Neural progenitor cell (in vitro differentiated cells): ENCODE results near the gene KIAA0825. TPM values are rescaled to one million over a fixed set of nuclear protein-coding genes. Genes with fewer than 3 reads are reported as not detected.
"Not testable (repeated sequence)": the region's sequence is repeated elsewhere in the genome, so short reads cannot be mapped to it uniquely, and the experiment has no call there.

Experiments used
- DNase-seq: peaks from one replicate; pipeline ENCODE4 v3.0.0-alpha.2; 2016; ENCODE audit warnings: low spot score
- H2AFZ ChIP-seq: fragments of 200-600 bp; sonication (generic); replicated peaks from 2 replicates; pipeline ENCODE4 v1.6.1; 2016; ENCODE audit warnings: antibody characterized with exemption
- H3F3A ChIP-seq: fragments of 200-600 bp; sonication (generic); 2 replicates; pipeline ENCODE4 v1.6.1; 2016; ENCODE audit warnings: antibody characterized with exemption, low read depth
- H3K27ac ChIP-seq: fragments of 200-600 bp; sonication (generic); 2 replicates; pipeline ENCODE4 v1.5.1; 2016; ENCODE audit warnings: mild to moderate bottlenecking
- H3K27me3 ChIP-seq: fragments of 200-600 bp; sonication (generic); 2 replicates; pipeline ENCODE4 v1.6.1; 2016; ENCODE audit warnings: mild to moderate bottlenecking, moderate library complexity
- H3K36me3 ChIP-seq: fragments of 200-600 bp; sonication (generic); 2 replicates; pipeline ENCODE4 v1.5.1; 2016
- H3K4me1 ChIP-seq: fragments of 200-600 bp; sonication (generic); 2 replicates; pipeline ENCODE4 v1.6.1; 2016; ENCODE audit warnings: mixed run types
- H3K4me2 ChIP-seq: fragments of 200-600 bp; sonication (generic); 2 replicates; pipeline ENCODE4 v1.6.1; 2016
- H3K4me3 ChIP-seq: fragments of 200-600 bp; sonication (generic); 2 replicates; pipeline ENCODE4 v1.5.1; 2016
- H3K79me2 ChIP-seq: fragments of 200-600 bp; sonication (generic); 2 replicates; pipeline ENCODE4 v1.6.1; 2016; ENCODE audit warnings: low read depth
- H3K9ac ChIP-seq: fragments of 200-600 bp; sonication (generic); 2 replicates; pipeline ENCODE4 v1.6.1; 2016
- H3K9me3 ChIP-seq: fragments of 200-600 bp; sonication (generic); 2 replicates; pipeline ENCODE4 v1.5.1; 2016; ENCODE audit warnings: low read depth
- H4K20me1 ChIP-seq: fragments of 200-600 bp; sonication (generic); 2 replicates; pipeline ENCODE4 v1.6.1; 2016; ENCODE audit warnings: low read depth
- H3K27ac Mint-ChIP-seq: 3 replicates; pipeline ENCODE4 v1.8.0; 2021; ENCODE audit warnings: mixed read lengths
- H3K27me3 Mint-ChIP-seq: 2 replicates; pipeline ENCODE4 v1.8.0; 2022; ENCODE audit warnings: low read depth, mild to moderate bottlenecking, inconsistent platforms, moderate library complexity, mixed read lengths; ENCODE audit not compliant: insufficient read depth
- H3K36me3 Mint-ChIP-seq: 3 replicates; pipeline ENCODE4 v1.8.0; 2021; ENCODE audit warnings: mixed read lengths
- H3K4me1 Mint-ChIP-seq: 3 replicates; pipeline ENCODE4 v1.8.0; 2021; ENCODE audit warnings: mixed read lengths
- H3K4me3 Mint-ChIP-seq: 3 replicates; pipeline ENCODE4 v1.8.0; 2021; ENCODE audit warnings: mild to moderate bottlenecking, moderate library complexity, mixed read lengths
- H3K9me3 Mint-ChIP-seq: 3 replicates; pipeline ENCODE4 v1.8.0; 2020; ENCODE audit warnings: mixed read lengths
- CTCF ChIP-seq: fragments of 200-600 bp; sonication (generic); IDR thresholded peaks from 2 replicates; pipeline ENCODE4 v1.5.1; 2017; ENCODE audit warnings: antibody characterized with exemption, mild to moderate bottlenecking
- EZH2 ChIP-seq: fragments of 200-600 bp; sonication (generic); IDR thresholded peaks from 2 replicates; pipeline ENCODE4 v1.6.1; 2017; ENCODE audit warnings: antibody characterized with exemption, mild to moderate bottlenecking, moderate library complexity
- EZH2phosphoT487 ChIP-seq: fragments of 200-600 bp; sonication (generic); IDR thresholded peaks from 2 replicates; pipeline ENCODE4 v1.6.1; 2017; ENCODE audit warnings: antibody characterized with exemption
- total RNA-seq: library from RNA; depleted of rRNA; stranded (reverse); fragments of >200 nt; gene quantifications from 2 replicates; pipeline ENCODE4 v1.2.3, GENCODE V29; 2015; ENCODE audit warnings: low replicate concordance

KIAA0825 gene
- total RNA-seq, 1 donor from 2014 or later = 3.7 TPM

GRCh38 chr5:94140300-94140699 lies 478.1 kb downstream of the KIAA0825 start:
- H3K27me3 ChIP-seq = no peaks in the 10 kb centered on the region
- DNase-seq = no peak
- no peak overlapping the region for H2AFZ ChIP-seq
- Mint-ChIP-seq H3K27me3 (no peaks in the 10 kb centered on the region), H3K36me3 (no peaks in the 10 kb centered on the region), H3K4me3 (no peak overlapping the region), H3K9me3 (peaks cover 3% of the 10 kb centered on the region), H3K4me1 (no peaks in the 10 kb centered on the region), H3K27ac (no peak overlapping the region)
- H3F3A ChIP-seq = no peaks in the 10 kb centered on the region
- no peaks in the 10 kb centered on the region for H3K79me2 ChIP-seq
- H3K4me1 ChIP-seq = no peaks in the 10 kb centered on the region
- no peak overlapping the region for H3K9ac ChIP-seq
- no peaks in the 10 kb centered on the region for H4K20me1 ChIP-seq
- H3K4me2 ChIP-seq = no peak overlapping the region
- no peaks in the 10 kb centered on the region for H3K9me3 ChIP-seq
- H3K4me3 ChIP-seq = no peak overlapping the region
- H3K36me3 ChIP-seq = no peaks in the 10 kb centered on the region
- TF ChIP-seq EZH2phosphoT487 (no peak), EZH2 (no peak), CTCF (no peak)
- H3K27ac ChIP-seq = no peak overlapping the region

- H3K4me3 ChIP-seq = no peak overlapping the region
- TF ChIP-seq EZH2phosphoT487 (no peak), EZH2 (no peak), CTCF (no peak)
- no peak for DNase-seq
- H3K9me3 ChIP-seq = no peaks in the 10 kb centered on the region
- no peaks in the 10 kb centered on the region for H4K20me1 ChIP-seq
- H3K27ac ChIP-seq = no peak overlapping the region
- H2AFZ ChIP-seq = peak overlapping the region; percentile 43
- no peak overlapping the region for H3K4me2 ChIP-seq
- peaks cover 2% of the 10 kb centered on the region for H3K27me3 Mint-ChIP-seq
- H3K79me2 ChIP-seq = no peaks in the 10 kb centered on the region
- no peak overlapping the region for H3K27ac Mint-ChIP-seq
- no peaks in the 10 kb centered on the region for H3K4me1 ChIP-seq
- no peak overlapping the region for H3K4me3 Mint-ChIP-seq
- H3K36me3 ChIP-seq = no peaks in the 10 kb centered on the region
- H3K9ac ChIP-seq = no peak overlapping the region
- no peaks in the 10 kb centered on the region for H3F3A ChIP-seq
- no peaks in the 10 kb centered on the region for H3K27me3 ChIP-seq
- H3K36me3 Mint-ChIP-seq = no peaks in the 10 kb centered on the region
- H3K4me1 Mint-ChIP-seq = no peaks in the 10 kb centered on the region
- H3K9me3 Mint-ChIP-seq = peaks cover 12% of the 10 kb centered on the region
Measured at GRCh38 chr5:94130077-94130476, 488.3 kb downstream of the KIAA0825 start.

- Histone ChIP-seq H4K20me1 (no peaks in the 10 kb centered on the region), H3K9ac (no peak overlapping the region), H3K4me2 (no peak overlapping the region), H2AFZ (no peak overlapping the region), H3F3A (no peaks in the 10 kb centered on the region), H3K36me3 (no peaks in the 10 kb centered on the region), H3K27ac (no peak overlapping the region), H3K4me1 (no peaks in the 10 kb centered on the region), H3K9me3 (no peaks in the 10 kb centered on the region), H3K4me3 (no peak overlapping the region), H3K27me3 (no peaks in the 10 kb centered on the region), H3K79me2 (no peaks in the 10 kb centered on the region)
- TF ChIP-seq EZH2phosphoT487 = no peak
- TF ChIP-seq EZH2 = no peak
- no peak for TF ChIP-seq CTCF
- no peaks in the 10 kb centered on the region for H3K4me1 Mint-ChIP-seq
- peaks cover 7% of the 10 kb centered on the region for H3K9me3 Mint-ChIP-seq
- DNase-seq = no peak
- H3K4me3 Mint-ChIP-seq = no peak overlapping the region
- no peak overlapping the region for H3K27ac Mint-ChIP-seq
- no peaks in the 10 kb centered on the region for H3K36me3 Mint-ChIP-seq
- H3K27me3 Mint-ChIP-seq = peaks cover 6% of the 10 kb centered on the region
Measured at GRCh38 chr5:94125107-94125506, 493.3 kb downstream of the KIAA0825 start.

GRCh38 chr5:94116317-94116716 lies 502.1 kb downstream of the KIAA0825 start:
- H3K36me3 Mint-ChIP-seq, H3K4me2 ChIP-seq, H2AFZ ChIP-seq, H3K9me3 ChIP-seq, H4K20me1 ChIP-seq, H3K9ac ChIP-seq, H3K4me3 Mint-ChIP-seq, H3K4me1 ChIP-seq, H3F3A ChIP-seq, H3K27me3 ChIP-seq, H3K27ac Mint-ChIP-seq, H3K4me1 Mint-ChIP-seq, H3K36me3 ChIP-seq, H3K27me3 Mint-ChIP-seq, H3K27ac ChIP-seq, DNase-seq, H3K4me3 ChIP-seq, H3K79me2 ChIP-seq: not testable (repeated sequence)
- H3K9me3 Mint-ChIP-seq = peaks cover 23% of the 10 kb centered on the region
